Stimulated activated CD8-positive, alpha-beta memory T cell treated with anti-CD3 and anti-CD28 coated beads, Interleukin-12 subunit alpha, Interleukin-12 subunit beta, amount 100 ng/mL, for 24 hours (primary cell): ENCODE data around the gene ANO2.

Source experiments
- DNase-seq: peaks from one replicate; pipeline ENCODE4 v3.0.0-alpha.2; 2020; ENCODE audit errors: extremely low read depth

ANO2 gene

GRCh38 chr12:5778821-5779220 lies 166.2 kb downstream of the ANO2 start:
- no peak for DNase-seq

- DNase-seq = no peak
Observed at GRCh38 chr12:5777451-5777850, 167.6 kb downstream of the ANO2 start.

GRCh38 chr12:5776091-5776490 lies 169.0 kb downstream of the ANO2 start:
- no peak for DNase-seq

- no peak for DNase-seq
Observed at GRCh38 chr12:5773550-5773949, 171.5 kb downstream of the ANO2 start.

- DNase-seq = no peak
Observed at GRCh38 chr12:5771756-5772155, 173.3 kb downstream of the ANO2 start.

- no peak for DNase-seq
Observed at GRCh38 chr12:5770727-5771126, 174.3 kb downstream of the ANO2 start.

GRCh38 chr12:5768581-5769196 lies 176.4 kb downstream of the ANO2 start:
- no peak for DNase-seq

GRCh38 chr12:5768171-5768570 lies 176.9 kb downstream of the ANO2 start:
- no peak for DNase-seq

- no peak for DNase-seq
Observed at GRCh38 chr12:5758347-5758746, 186.7 kb downstream of the ANO2 start.

- no peak for DNase-seq
Observed at GRCh38 chr12:5756338-5756842, 188.7 kb downstream of the ANO2 start.

GRCh38 chr12:5748027-5748426 lies 197.0 kb downstream of the ANO2 start:
- no peak for DNase-seq

GRCh38 chr12:5746917-5747316 lies 198.1 kb downstream of the ANO2 start:
- DNase-seq = no peak

- DNase-seq = no peak
Observed at GRCh38 chr12:5746036-5746908, 198.8 kb downstream of the ANO2 start.

GRCh38 chr12:5745251-5745888 lies 199.7 kb downstream of the ANO2 start:
- DNase-seq = no peak

- DNase-seq = no peak
Observed at GRCh38 chr12:5742258-5742657, 202.8 kb downstream of the ANO2 start.

GRCh38 chr12:5739917-5740316 lies 205.1 kb downstream of the ANO2 start:
- DNase-seq = no peak

GRCh38 chr12:5737778-5738177 lies 207.3 kb downstream of the ANO2 start:
- DNase-seq = no peak

GRCh38 chr12:5736527-5736926 lies 208.5 kb downstream of the ANO2 start:
- no peak for DNase-seq

GRCh38 chr12:5736016-5736415 lies 209.0 kb downstream of the ANO2 start:
- no peak for DNase-seq

- no peak for DNase-seq
Observed at GRCh38 chr12:5733916-5734315, 211.1 kb downstream of the ANO2 start.

- DNase-seq = no peak
Observed at GRCh38 chr12:5733136-5733755, 211.8 kb downstream of the ANO2 start.

GRCh38 chr12:5730962-5731361 lies 214.1 kb downstream of the ANO2 start:
- DNase-seq = no peak
